ENCODE results near the gene WWTR1. TPM values are rescaled to one million over a fixed set of nuclear protein-coding genes. Genes with fewer than 3 reads are reported as not detected.

The WWTR1 gene
- total and polyA plus RNA-seq, 2 experiments from 2014 or later, result 25.1 to 26.2 TPM

- Mint-ChIP-seq H3K9me3 (no peaks in the 10 kb centered on the region), H3K4me1 (peaks cover 27% of the 10 kb centered on the region), H3K27ac (no peak overlapping the region), H3K36me3 (ENCODE audit: low read depth) (no peaks in the 10 kb centered on the region), H3K4me3 (no peak overlapping the region), H3K27me3 (ENCODE audit: insufficient read depth, low read depth, poor library complexity) (no peaks in the 10 kb centered on the region)
- Histone ChIP-seq H3K4me2 (no peak overlapping the region), H3K4me3 (no peak overlapping the region), H3K79me2 (replicated peaks; ENCODE audit: insufficient read depth) (peaks cover 45% of the 10 kb centered on the region), H3F3A (replicated peaks; ENCODE audit: low read depth) (no peaks in the 10 kb centered on the region), H3K4me1 (ENCODE audit: insufficient read depth) (peaks cover 18% of the 10 kb centered on the region), H3K27ac (ENCODE audit: low read depth) (no peak overlapping the region), H3K27me3 (ENCODE audit: insufficient read depth) (no peaks in the 10 kb centered on the region), H3K36me3 (ENCODE audit: insufficient read depth) (no peaks in the 10 kb centered on the region), H3K9me2 (ENCODE audit: insufficient read depth) (no peaks in the 10 kb centered on the region), H4K20me1 (replicated peaks; ENCODE audit: insufficient read depth) (no peaks in the 10 kb centered on the region), H2AFZ (no peak overlapping the region)
- DNase-seq (ENCODE audit: low spot score), result no peak
- TF ChIP-seq EZH2 (IDR thresholded peaks at IDR 0.05; ENCODE audit: low read depth, unreplicated experiment) (no peak), ZNF331 (CRISPR knock-in tag; IDR thresholded peaks at IDR 0.05; ENCODE audit: low read depth) (no peak), EZH2phosphoT487 (IDR thresholded peaks at IDR 0.05; ENCODE audit: unreplicated experiment) (no peak), JUNB (IDR thresholded peaks at IDR 0.05; ENCODE audit: unreplicated experiment) (no peak), STAT1 (IDR thresholded peaks at IDR 0.05; ENCODE audit: unreplicated experiment) (no peak), REST (IDR thresholded peaks at IDR 0.05; ENCODE audit: unreplicated experiment) (no peak)
- TF ChIP-seq, protein P1, sequence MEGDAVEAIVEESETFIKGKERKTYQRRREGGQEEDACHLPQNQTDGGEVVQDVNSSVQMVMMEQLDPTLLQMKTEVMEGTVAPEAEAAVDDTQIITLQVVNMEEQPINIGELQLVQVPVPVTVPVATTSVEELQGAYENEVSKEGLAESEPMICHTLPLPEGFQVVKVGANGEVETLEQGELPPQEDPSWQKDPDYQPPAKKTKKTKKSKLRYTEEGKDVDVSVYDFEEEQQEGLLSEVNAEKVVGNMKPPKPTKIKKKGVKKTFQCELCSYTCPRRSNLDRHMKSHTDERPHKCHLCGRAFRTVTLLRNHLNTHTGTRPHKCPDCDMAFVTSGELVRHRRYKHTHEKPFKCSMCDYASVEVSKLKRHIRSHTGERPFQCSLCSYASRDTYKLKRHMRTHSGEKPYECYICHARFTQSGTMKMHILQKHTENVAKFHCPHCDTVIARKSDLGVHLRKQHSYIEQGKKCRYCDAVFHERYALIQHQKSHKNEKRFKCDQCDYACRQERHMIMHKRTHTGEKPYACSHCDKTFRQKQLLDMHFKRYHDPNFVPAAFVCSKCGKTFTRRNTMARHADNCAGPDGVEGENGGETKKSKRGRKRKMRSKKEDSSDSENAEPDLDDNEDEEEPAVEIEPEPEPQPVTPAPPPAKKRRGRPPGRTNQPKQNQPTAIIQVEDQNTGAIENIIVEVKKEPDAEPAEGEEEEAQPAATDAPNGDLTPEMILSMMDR (conservative IDR thresholded peaks at IDR 0.05; ENCODE audit: low read depth in 2 of 2), result no peak
- ATAC-seq, result no peak
These were observed 73.7 kb downstream of the WWTR1 start for GRCh38 chr3:149583921-149584635.

DNA sequence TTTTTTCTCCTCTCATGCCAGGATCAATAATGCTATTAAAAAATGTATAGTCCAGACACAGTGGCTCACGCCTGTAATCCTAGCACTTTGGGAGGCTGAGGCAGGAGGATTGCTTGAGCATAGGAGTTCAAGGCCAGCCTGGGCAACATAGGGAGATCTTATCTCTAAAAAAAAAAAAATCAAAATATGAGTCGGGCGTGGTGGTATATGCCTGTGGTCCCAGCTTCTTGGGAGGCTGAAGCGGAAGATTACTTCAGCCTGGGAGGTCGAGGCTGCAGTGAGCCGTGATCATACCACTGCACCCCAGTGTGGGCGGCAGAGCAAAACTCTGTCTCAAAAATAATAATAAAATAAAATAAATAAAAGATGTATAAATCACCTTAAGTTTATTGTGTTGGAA lies 75.4 kb downstream of the WWTR1 start:
- DNase-seq (ENCODE audit: low spot score), result no peak
- no peaks in the 10 kb centered on the region for H3F3A ChIP-seq (replicated peaks; ENCODE audit: low read depth)
- H3K27ac ChIP-seq (ENCODE audit: low read depth), result no peak overlapping the region
- Mint-ChIP-seq H3K36me3 (ENCODE audit: low read depth) (no peaks in the 10 kb centered on the region), H3K9me3 (no peaks in the 10 kb centered on the region), H3K4me1 (peaks cover 33% of the 10 kb centered on the region), H3K27ac (peak overlapping the region; percentile 93), H3K4me3 (no peak overlapping the region), H3K27me3 (ENCODE audit: insufficient read depth, low read depth, poor library complexity) (no peaks in the 10 kb centered on the region)
- no peak overlapping the region for H3K4me3 ChIP-seq
- H3K27me3 ChIP-seq (ENCODE audit: insufficient read depth), result no peaks in the 10 kb centered on the region
- H3K4me1 ChIP-seq (ENCODE audit: insufficient read depth), result peaks cover 32% of the 10 kb centered on the region
- no peaks in the 10 kb centered on the region for H3K36me3 ChIP-seq (ENCODE audit: insufficient read depth)
- H3K4me2 ChIP-seq, result 0 out of 2 replicates have a peak overlapping the region, but pooled peaks have one; percentile 25
- no peak for ATAC-seq
- H3K9me2 ChIP-seq (ENCODE audit: insufficient read depth), result no peaks in the 10 kb centered on the region
- H4K20me1 ChIP-seq (replicated peaks; ENCODE audit: insufficient read depth), result no peaks in the 10 kb centered on the region
- H2AFZ ChIP-seq, result no peak overlapping the region
- H3K79me2 ChIP-seq (replicated peaks; ENCODE audit: insufficient read depth), result peaks cover 37% of the 10 kb centered on the region
- no peak for TF ChIP-seq ZNF114 (CRISPR knock-in tag; IDR thresholded peaks at IDR 0.05)
- no peak for TF ChIP-seq NANOG (IDR thresholded peaks at IDR 0.05; ENCODE audit: borderline replicate concordance)
- TF ChIP-seq, protein P2, sequence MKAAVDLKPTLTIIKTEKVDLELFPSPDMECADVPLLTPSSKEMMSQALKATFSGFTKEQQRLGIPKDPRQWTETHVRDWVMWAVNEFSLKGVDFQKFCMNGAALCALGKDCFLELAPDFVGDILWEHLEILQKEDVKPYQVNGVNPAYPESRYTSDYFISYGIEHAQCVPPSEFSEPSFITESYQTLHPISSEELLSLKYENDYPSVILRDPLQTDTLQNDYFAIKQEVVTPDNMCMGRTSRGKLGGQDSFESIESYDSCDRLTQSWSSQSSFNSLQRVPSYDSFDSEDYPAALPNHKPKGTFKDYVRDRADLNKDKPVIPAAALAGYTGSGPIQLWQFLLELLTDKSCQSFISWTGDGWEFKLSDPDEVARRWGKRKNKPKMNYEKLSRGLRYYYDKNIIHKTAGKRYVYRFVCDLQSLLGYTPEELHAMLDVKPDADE (IDR thresholded peaks at IDR 0.05), result no peak
- TF ChIP-seq ZNF331 (CRISPR knock-in tag; IDR thresholded peaks at IDR 0.05; ENCODE audit: low read depth), result no peak
- no peak for TF ChIP-seq EZH2phosphoT487 (IDR thresholded peaks at IDR 0.05; ENCODE audit: unreplicated experiment)
- TF ChIP-seq EZH2 (IDR thresholded peaks at IDR 0.05; ENCODE audit: low read depth, unreplicated experiment), result no peak
- no peak for TF ChIP-seq REST (IDR thresholded peaks at IDR 0.05; ENCODE audit: unreplicated experiment)
- TF ChIP-seq, protein P1 (conservative IDR thresholded peaks at IDR 0.05; ENCODE audit: low read depth in 2 of 2), result no peak

Measured in GM23338 (cell line).